Ascending aorta (tissue), 2 donors: ENCODE results near the gene RUNX3. TPM values are rescaled to one million over a fixed set of nuclear protein-coding genes. Genes with fewer than 3 reads are reported as not detected.

Experiments used
- DNase-seq, 2 donors: peaks; one replicate each; pipeline ENCODE4 v3.0.0-alpha.2; 2019; ENCODE audit warnings: low spot score in 2 of 2
- H3K27ac ChIP-seq, 2 donors: fragments of 200-600 bp; sonication (generic); one replicate each; pipeline ENCODE4 v1.5.1; 2016 to 2017; ENCODE audit warnings: mild to moderate bottlenecking in 1 of 2
- H3K27me3 ChIP-seq: fragments of 200-600 bp; sonication (generic); one replicate; pipeline ENCODE4 v1.5.1; 2017
- H3K36me3 ChIP-seq, 2 donors: fragments of 200-600 bp; sonication (generic); one replicate each; pipeline ENCODE4 v1.5.1; 2016
- H3K4me1 ChIP-seq, 2 donors: fragments of 200-600 bp; sonication (generic); one replicate each; pipeline ENCODE4 v1.5.1; 2016 to 2017; ENCODE audit warnings: mild to moderate bottlenecking in 1 of 2
- H3K4me3 ChIP-seq, 2 donors: fragments of 200-600 bp; sonication (generic); one replicate each; pipeline ENCODE4 v1.5.1; 2016 to 2017; ENCODE audit warnings: mild to moderate bottlenecking in 1 of 2
- H3K9me3 ChIP-seq, 2 donors: fragments of 200-600 bp; sonication (generic); one replicate each; pipeline ENCODE4 v1.5.1; 2016
- CTCF ChIP-seq, 3 experiments: fragments of 200-600 bp in 2 of 3; fragments of 450-650 bp in 1 of 3; sonication (generic) in 2 of 3; IDR thresholded peaks; one replicate each; pipeline ENCODE4 v1.5.1; 2016 to 2019; ENCODE audit warnings: antibody characterized with exemption in 3 of 3, mild to moderate bottlenecking in 1 of 3, moderate library complexity in 1 of 3
- intact Hi-C: fragments of 100-400 bp; cut with DNase I; formaldehyde crosslinking; loops from one replicate; pipeline ENCODE4 v1.15.1; 2023
- total RNA-seq: library from RNA; depleted of rRNA; stranded (reverse); fragments of >200 nt; gene quantifications from one replicate; pipeline ENCODE4 v1.1.0, GENCODE V29; 2016

The RUNX3 gene
- total RNA-seq, 1 donor from 2014 or later, result 0.21 TPM

GRCh38 chr1:24972221-24972914 is 42.3 kb upstream of the RUNX3 start:
- Histone ChIP-seq H3K4me1 (no peaks in the 10 kb centered on the region), H3K27me3 (no peaks in the 10 kb centered on the region), H3K4me3 (no peak overlapping the region), H3K9me3 (peaks cover 5 to 14% of the 10 kb centered on the region in 2 donors), H3K36me3 (no peaks in the 10 kb centered on the region), H3K27ac (no peak overlapping the region)
- intact Hi-C loops, result no loop called here
- no peak for TF ChIP-seq CTCF (IDR thresholded peaks at IDR 0.05)
- no peak for DNase-seq

- no peaks in the 10 kb centered on the region for H3K4me1 ChIP-seq
- no peak for TF ChIP-seq CTCF (IDR thresholded peaks at IDR 0.05)
- H3K27me3 ChIP-seq, result no peaks in the 10 kb centered on the region
- no peak overlapping the region for H3K4me3 ChIP-seq
- no peaks in the 10 kb centered on the region for H3K36me3 ChIP-seq
- no peak overlapping the region for H3K27ac ChIP-seq
- no peak for DNase-seq
- intact Hi-C loops, result no loop called here
- peaks cover 5 to 14% of the 10 kb centered on the region in 2 donors for H3K9me3 ChIP-seq
Observed at GRCh38 chr1:24970926-24971875, 41.1 kb upstream of the RUNX3 start.

DNA sequence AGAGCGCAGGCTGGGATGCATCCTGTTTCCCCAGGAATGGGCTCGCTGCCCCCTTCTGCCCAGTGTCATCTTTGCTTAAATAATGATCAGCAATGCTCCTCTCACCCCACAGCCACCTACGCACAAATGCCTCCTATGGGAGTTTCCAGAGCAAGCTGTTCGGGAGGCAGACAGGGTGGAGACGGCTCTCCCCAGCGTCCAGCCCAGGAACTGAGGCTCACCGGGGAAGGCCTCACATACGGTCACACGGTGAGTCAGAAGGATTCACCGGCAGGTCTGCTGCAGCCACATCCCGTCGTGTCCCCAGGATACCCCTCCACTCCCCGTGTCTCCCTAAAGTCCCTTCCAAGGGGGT is 40.3 kb upstream of the RUNX3 start:
- Histone ChIP-seq H3K9me3 (peaks cover 4 to 6% of the 10 kb centered on the region in 2 donors), H3K27me3 (no peaks in the 10 kb centered on the region), H3K27ac (no peak overlapping the region), H3K4me1 (no peaks in the 10 kb centered on the region), H3K4me3 (no peak overlapping the region), H3K36me3 (no peaks in the 10 kb centered on the region)
- intact Hi-C loops, result no loop called here
- no peak for TF ChIP-seq CTCF (IDR thresholded peaks at IDR 0.05)
- DNase-seq, result no peak

DNA sequence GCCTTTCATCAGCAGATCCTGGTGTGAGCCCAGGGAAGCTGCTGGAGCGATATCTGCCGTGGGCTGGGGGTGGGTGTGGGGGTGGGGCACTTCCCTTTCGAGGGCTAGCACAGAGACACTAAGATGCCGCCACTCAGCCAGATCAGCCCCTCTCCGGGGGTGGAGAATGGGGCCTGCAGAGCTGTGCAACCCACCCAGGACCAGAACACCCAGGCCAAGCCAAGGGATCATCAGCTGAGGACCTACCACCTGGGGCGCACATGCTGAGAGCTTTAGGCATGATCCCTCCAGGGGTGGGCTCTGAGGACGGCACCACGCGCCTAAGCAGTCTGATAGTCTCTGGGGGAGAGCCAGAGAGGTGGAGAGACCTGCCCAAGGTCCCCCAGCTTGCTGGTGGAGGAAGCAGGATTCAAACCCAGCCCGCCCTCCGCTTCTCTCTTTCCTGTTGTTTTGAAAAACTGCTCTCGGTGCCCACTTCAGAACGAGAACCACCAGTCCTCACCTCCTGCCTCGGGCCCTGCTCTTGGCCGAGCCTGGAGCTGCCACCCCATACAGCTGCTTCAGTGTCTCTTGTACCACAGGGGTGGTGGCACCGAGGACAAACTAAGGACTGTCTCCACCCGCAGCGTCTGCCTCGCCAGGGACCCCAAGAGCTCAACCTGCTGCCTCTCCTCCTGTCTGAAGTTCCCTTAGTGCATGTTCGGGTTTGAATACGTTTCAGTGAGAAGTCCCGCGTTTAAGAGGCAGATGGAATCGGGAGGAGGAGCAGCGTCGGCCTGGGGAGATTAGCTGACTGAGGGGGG is 39.7 kb upstream of the RUNX3 start:
- Histone ChIP-seq H3K36me3 (no peaks in the 10 kb centered on the region), H3K4me1 (no peaks in the 10 kb centered on the region), H3K27ac (no peak overlapping the region), H3K4me3 (no peak overlapping the region), H3K9me3 (no peaks in the 10 kb centered on the region), H3K27me3 (no peaks in the 10 kb centered on the region)
- DNase-seq, result no peak
- TF ChIP-seq CTCF (IDR thresholded peaks at IDR 0.05), result no peak
- intact Hi-C loops, result no loop called here

DNA sequence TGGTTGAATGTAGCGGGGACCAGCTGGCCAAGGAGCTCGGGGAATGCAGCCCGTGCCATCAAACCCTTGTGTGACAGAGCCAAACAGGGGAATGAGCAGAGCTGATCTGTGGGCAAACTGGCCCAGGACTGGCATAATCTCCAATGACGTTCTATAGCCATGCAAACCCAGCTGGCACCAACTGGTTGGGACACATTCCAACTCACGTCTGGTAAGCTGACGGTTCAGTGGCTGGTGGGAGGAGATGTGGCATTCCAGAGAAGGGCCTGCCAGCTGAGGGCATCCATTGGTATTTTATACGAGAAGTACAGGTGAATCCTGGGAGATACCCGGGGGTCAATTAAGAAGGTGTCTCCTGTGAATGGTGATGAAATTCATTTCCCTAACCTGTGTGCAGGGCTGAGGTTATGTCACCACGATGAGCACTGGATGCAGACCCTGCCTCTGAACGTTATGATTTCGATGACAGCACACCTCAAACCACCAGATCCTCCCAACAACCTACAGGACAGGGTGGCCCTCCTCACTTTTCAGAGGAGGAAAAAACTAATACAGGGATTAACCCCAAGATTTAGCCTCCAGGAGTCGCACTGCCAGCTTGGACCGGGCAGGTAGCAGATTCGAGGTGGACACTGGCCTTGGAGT is 39.0 kb upstream of the RUNX3 start:
- TF ChIP-seq CTCF (IDR thresholded peaks at IDR 0.05), result no peak
- intact Hi-C loops, result no loop called here
- H3K27me3 ChIP-seq, result no peaks in the 10 kb centered on the region
- no peak for DNase-seq
- no peaks in the 10 kb centered on the region for H3K9me3 ChIP-seq
- H3K4me3 ChIP-seq, result no peak overlapping the region
- no peak overlapping the region for H3K27ac ChIP-seq
- no peaks in the 10 kb centered on the region for H3K4me1 ChIP-seq
- no peaks in the 10 kb centered on the region for H3K36me3 ChIP-seq
